ENCODE results near the gene SH3BGRL3.

GRCh38 chr1:26315874-26316850 lies 36.3 kb downstream of the SH3BGRL3 start:
- no peak for TF ChIP-seq CTCF (IDR thresholded peaks at IDR 0.05)
- TF ChIP-seq POLR2AphosphoS5 (IDR thresholded peaks at IDR 0.05; ENCODE audit: low read depth, low read length) = no peak
